Kidney epithelial cell (primary cell): ENCODE data around the gene PRR16. TPM values are rescaled to one million over a fixed set of nuclear protein-coding genes. Genes with fewer than 3 reads are reported as not detected.
A peak's percentile ranks its signal among the peaks of the same experiment; 100 is the strongest.

Source experiments
- DNase-seq: peaks from one replicate; pipeline ENCODE4 v3.0.0-alpha.2; 2010; ENCODE audit warnings: low read depth
- H3K27me3 ChIP-seq: 2 replicates; pipeline ENCODE4 v1.6.0; 2011; ENCODE audit warnings: low read length; ENCODE audit not compliant: control insufficient read depth, insufficient read depth
- H3K36me3 ChIP-seq: 2 replicates; pipeline ENCODE4 v1.5.1; 2011; ENCODE audit warnings: low read length; ENCODE audit not compliant: control insufficient read depth, insufficient read depth
- H3K4me3 ChIP-seq: 2 replicates; pipeline ENCODE4 v1.5.1; 2011; ENCODE audit warnings: low read depth, mild to moderate bottlenecking, control low read depth, low read length
- total RNA-seq: library from RNA; depleted of rRNA; stranded (reverse); fragments of >200 nt; gene quantifications from 2 replicates; pipeline ENCODE4 v1.2.3, GENCODE V29; 2015
- TF ChIP-seq, protein P1 (sequence below): IDR thresholded peaks from 2 replicates; pipeline ENCODE4 v1.5.1; 2011; ENCODE audit warnings: mild to moderate bottlenecking, moderate library complexity, low read length, control low read depth, inconsistent platforms; ENCODE audit not compliant: insufficient read depth, poor library complexity, severe bottlenecking

PRR16 gene
- total RNA-seq, 1 donor from 2014 or later: 1.0 TPM

DNA sequence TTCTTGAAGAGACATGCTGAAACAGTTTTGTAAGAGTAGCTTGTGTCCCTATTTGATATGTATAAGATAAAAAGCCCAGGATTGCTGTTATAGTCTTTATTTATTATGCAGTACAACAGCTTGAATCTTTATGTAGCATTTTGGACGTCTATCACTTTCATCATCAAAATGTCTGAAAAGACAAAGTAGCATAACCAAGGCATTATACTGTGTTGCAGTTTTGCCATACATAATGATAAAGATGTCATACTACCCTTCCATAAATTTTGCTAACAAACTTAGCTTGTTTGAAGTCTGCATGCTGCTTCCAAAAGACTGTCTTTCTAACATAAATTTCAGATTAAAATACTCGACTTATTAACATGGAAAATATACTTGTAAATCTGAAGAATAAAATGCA is 127.8 kb downstream of the PRR16 start:
- Histone ChIP-seq H3K27me3 (no peaks in the 10 kb centered on the region), H3K36me3 (no peaks in the 10 kb centered on the region), H3K4me3 (no peak overlapping the region)
- no peak for DNase-seq
- TF ChIP-seq, protein P1, sequence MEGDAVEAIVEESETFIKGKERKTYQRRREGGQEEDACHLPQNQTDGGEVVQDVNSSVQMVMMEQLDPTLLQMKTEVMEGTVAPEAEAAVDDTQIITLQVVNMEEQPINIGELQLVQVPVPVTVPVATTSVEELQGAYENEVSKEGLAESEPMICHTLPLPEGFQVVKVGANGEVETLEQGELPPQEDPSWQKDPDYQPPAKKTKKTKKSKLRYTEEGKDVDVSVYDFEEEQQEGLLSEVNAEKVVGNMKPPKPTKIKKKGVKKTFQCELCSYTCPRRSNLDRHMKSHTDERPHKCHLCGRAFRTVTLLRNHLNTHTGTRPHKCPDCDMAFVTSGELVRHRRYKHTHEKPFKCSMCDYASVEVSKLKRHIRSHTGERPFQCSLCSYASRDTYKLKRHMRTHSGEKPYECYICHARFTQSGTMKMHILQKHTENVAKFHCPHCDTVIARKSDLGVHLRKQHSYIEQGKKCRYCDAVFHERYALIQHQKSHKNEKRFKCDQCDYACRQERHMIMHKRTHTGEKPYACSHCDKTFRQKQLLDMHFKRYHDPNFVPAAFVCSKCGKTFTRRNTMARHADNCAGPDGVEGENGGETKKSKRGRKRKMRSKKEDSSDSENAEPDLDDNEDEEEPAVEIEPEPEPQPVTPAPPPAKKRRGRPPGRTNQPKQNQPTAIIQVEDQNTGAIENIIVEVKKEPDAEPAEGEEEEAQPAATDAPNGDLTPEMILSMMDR: no peak

DNA sequence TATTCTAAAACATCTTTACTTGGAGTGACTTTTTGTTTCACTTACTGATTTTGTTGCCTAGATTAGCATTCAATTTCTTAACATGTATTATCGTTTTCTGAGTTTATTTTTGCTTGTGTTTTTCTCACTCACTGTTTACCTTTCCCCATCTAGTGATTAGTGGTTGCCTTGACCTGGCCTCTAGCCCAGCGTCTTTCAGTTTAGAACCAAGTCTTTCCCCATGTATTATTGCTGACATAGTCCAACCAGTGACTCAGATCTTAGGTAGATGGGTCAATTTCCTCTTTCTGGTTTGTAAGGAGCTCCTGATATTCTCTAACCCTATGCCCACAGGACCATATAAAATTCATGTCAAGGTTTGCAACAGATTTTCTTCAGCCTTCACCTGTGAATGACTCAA is 135.5 kb downstream of the PRR16 start:
- no peak for DNase-seq
- no peaks in the 10 kb centered on the region for H3K27me3 ChIP-seq
- no peak overlapping the region for H3K4me3 ChIP-seq
- H3K36me3 ChIP-seq: no peaks in the 10 kb centered on the region
- TF ChIP-seq, protein P1: no peak

DNA sequence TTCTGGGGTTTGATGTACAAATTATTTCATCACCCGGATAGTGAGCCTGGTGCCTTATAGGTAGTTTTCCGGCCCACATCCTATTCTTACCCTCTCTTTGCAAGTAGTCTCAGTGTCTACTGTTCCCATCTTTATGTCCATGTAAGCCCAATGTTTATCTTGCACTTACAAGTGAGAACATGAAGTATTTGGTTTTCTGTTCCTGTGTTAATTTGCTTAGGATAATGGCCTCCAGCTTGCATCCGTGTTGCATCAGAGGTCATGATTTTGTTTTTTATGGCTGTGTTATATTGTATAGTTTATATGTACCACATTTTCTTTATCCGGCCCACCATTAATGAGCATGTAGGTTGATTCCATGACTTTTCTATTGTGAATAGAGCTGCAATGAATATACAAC is 136.5 kb downstream of the PRR16 start:
- Histone ChIP-seq H3K27me3 (no peaks in the 10 kb centered on the region), H3K4me3 (no peak overlapping the region), H3K36me3 (no peaks in the 10 kb centered on the region)
- TF ChIP-seq, protein P1: no peak
- no peak for DNase-seq

- Histone ChIP-seq H3K27me3 (no peaks in the 10 kb centered on the region), H3K36me3 (no peaks in the 10 kb centered on the region), H3K4me3 (no peak overlapping the region)
- no peak for DNase-seq
- TF ChIP-seq, protein P1: no peak
Observed at GRCh38 chr5:120602033-120602432, 137.9 kb downstream of the PRR16 start.

GRCh38 chr5:120604884-120605283 is 140.8 kb downstream of the PRR16 start:
- TF ChIP-seq, protein P1: no peak
- DNase-seq: peak; percentile 80
- Histone ChIP-seq H3K36me3 (no peaks in the 10 kb centered on the region), H3K27me3 (no peaks in the 10 kb centered on the region), H3K4me3 (no peak overlapping the region)

DNA sequence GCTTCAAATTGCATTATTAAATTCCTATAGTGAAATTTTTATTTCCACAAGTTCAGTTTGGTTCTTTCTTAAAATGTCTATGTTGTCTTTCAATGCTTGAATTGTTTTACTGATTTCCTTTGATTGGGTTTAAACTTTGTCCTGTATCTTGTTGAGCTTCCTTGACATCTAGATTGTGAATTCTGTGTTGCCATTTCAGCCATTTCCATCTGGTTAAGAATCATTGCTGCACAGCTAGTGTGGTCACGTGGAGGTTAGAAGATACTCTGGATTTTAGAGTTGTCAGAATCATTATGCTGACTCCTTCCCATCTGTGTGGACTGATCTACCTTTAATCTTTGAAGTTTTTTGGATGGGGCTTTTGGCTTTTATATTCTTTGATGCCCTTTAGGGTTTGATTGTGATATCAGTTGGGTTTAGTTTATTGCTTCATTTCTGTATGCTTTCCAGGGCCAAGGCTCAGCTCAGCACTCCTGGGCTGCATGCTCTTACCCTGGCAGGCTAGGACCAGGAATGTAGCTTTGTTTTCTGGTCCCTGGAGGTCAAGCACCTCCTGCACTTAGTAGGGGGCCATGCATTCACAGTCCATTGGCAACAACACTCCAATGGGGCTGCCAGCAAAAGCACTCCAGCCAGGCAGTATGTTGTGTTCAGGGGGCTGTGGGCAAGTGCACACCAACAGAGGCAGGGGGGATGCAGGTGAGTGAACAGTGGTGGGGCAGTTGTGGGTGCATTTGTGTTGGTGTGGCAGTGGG is 141.4 kb downstream of the PRR16 start:
- H3K4me3 ChIP-seq: no peak overlapping the region
- H3K27me3 ChIP-seq: no peaks in the 10 kb centered on the region
- no peak for DNase-seq
- TF ChIP-seq, protein P1: no peak
- H3K36me3 ChIP-seq: no peaks in the 10 kb centered on the region
